ENCODE results near the gene SH2D1A. TPM values are rescaled to one million over a fixed set of nuclear protein-coding genes. Genes with fewer than 3 reads are reported as not detected.

SH2D1A gene
- total and polyA plus RNA-seq, 4 donors: 0.27 to 2.1 (median 0.65) TPM

DNA sequence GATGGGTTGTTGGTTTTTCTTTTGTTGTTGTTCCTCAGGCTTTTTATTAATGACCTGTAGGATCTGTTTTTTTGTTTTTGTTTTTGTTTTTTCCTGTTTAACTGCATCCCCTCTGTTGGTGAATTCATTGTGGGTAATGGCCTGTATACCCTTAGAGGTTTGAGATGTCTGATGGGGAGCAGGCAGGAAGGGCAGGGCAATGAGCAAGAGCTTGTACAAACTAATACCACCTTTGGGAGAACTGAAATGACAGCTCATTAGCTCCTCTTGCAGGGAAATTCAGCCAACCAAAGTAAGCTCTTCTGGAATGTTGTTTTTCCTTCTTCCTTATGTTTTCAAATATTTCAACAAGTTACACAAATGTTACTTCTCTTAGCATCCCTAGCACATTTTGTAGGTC, 23.4 kb downstream of the SH2D1A start:
- Histone ChIP-seq H3K9ac (ENCODE audit: low read depth in 1 of 2, low read length in 2 of 2) (no peak overlapping the region), H3K4me1 (ENCODE audit: control insufficient read depth in 4 of 4, insufficient read depth in 4 of 4, low read length in 3 of 4) (no peaks in the 10 kb centered on the region), H3K27ac (ENCODE audit: low read depth in 1 of 2, low read length in 2 of 2) (no peak overlapping the region), H3K36me3 (ENCODE audit: control insufficient read depth in 4 of 4, insufficient read depth in 3 of 4, low read depth in 1 of 4, low read length in 3 of 4) (no peaks in the 10 kb centered on the region), H3K27me3 (ENCODE audit: control insufficient read depth in 4 of 4, insufficient read depth in 4 of 4, low read length in 3 of 4) (no peaks in the 10 kb centered on the region), H3K9me3 (ENCODE audit: control insufficient read depth in 4 of 4, low read length in 3 of 4) (no peaks in the 10 kb centered on the region), H3K4me3 (ENCODE audit: low read depth in 1 of 3, low read length in 3 of 3) (no peak overlapping the region)
- no peak for DNase-seq (ENCODE audit: low spot score)
- no peak for TF ChIP-seq SP1 (IDR thresholded peaks at IDR 0.05)
- no peak for TF ChIP-seq JUND (IDR thresholded peaks at IDR 0.05)
- no peak for TF ChIP-seq NR2F2 (IDR thresholded peaks at IDR 0.05)

DNA sequence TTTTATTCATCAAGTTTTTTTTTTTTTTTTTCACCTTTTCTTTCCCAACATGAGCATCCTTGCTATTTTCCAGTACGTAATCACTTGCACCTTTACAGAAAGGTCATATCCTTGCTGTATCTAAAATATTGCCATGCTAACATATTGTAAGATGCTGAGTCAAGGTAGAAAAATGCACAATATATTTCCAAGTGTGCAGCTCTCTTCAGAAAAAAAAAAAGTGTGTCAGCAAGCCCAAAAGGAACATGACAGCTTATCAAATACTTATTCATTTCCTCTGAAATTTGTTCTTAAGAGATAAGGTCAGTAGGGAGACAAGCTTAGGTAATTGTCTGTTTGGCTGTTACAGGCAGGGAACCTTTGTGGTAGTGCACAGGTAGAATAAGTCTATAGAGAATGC, 27.0 kb downstream of the SH2D1A start:
- H3K9me3 ChIP-seq (ENCODE audit: control insufficient read depth in 4 of 4, low read length in 3 of 4): no peaks in the 10 kb centered on the region
- 68% methylated on average over 1 of the region's 1 CpG for WGBS
- no peaks in the 10 kb centered on the region for H3K36me3 ChIP-seq (ENCODE audit: control insufficient read depth in 4 of 4, insufficient read depth in 3 of 4, low read depth in 1 of 4, low read length in 3 of 4)
- H3K9ac ChIP-seq (ENCODE audit: low read depth in 1 of 2, low read length in 2 of 2): no peak overlapping the region
- TF ChIP-seq, protein P1, sequence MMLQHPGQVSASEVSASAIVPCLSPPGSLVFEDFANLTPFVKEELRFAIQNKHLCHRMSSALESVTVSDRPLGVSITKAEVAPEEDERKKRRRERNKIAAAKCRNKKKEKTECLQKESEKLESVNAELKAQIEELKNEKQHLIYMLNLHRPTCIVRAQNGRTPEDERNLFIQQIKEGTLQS (IDR thresholded peaks at IDR 0.05): no peak
- TF ChIP-seq EGR1 (IDR thresholded peaks at IDR 0.05; ENCODE audit: low read depth in 2 of 2) (no peak), FOXA1 (IDR thresholded peaks at IDR 0.05) (no peak), RAD21 (IDR thresholded peaks at IDR 0.05) (no peak), HNF4G (IDR thresholded peaks at IDR 0.05) (no peak), GABPA (IDR thresholded peaks at IDR 0.05 in 1 of 2, conservative IDR thresholded peaks at IDR 0.05 in 1 of 2) (no peak), RXRA (IDR thresholded peaks at IDR 0.05) (no peak), SP1 (IDR thresholded peaks at IDR 0.05) (no peak), HNF4A (conservative IDR thresholded peaks at IDR 0.05) (no peak), JUND (IDR thresholded peaks at IDR 0.05) (no peak), TAF1 (conservative IDR thresholded peaks at IDR 0.05) (no peak)
- TF ChIP-seq, protein P2, sequence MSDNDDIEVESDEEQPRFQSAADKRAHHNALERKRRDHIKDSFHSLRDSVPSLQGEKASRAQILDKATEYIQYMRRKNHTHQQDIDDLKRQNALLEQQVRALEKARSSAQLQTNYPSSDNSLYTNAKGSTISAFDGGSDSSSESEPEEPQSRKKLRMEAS (IDR thresholded peaks at IDR 0.05): no peak
- TF ChIP-seq, protein P3, sequence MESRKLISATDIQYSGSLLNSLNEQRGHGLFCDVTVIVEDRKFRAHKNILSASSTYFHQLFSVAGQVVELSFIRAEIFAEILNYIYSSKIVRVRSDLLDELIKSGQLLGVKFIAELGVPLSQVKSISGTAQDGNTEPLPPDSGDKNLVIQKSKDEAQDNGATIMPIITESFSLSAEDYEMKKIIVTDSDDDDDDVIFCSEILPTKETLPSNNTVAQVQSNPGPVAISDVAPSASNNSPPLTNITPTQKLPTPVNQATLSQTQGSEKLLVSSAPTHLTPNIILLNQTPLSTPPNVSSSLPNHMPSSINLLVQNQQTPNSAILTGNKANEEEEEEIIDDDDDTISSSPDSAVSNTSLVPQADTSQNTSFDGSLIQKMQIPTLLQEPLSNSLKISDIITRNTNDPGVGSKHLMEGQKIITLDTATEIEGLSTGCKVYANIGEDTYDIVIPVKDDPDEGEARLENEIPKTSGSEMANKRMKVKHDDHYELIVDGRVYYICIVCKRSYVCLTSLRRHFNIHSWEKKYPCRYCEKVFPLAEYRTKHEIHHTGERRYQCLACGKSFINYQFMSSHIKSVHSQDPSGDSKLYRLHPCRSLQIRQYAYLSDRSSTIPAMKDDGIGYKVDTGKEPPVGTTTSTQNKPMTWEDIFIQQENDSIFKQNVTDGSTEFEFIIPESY (IDR thresholded peaks at IDR 0.05): no peak
- TF ChIP-seq, protein P4, sequence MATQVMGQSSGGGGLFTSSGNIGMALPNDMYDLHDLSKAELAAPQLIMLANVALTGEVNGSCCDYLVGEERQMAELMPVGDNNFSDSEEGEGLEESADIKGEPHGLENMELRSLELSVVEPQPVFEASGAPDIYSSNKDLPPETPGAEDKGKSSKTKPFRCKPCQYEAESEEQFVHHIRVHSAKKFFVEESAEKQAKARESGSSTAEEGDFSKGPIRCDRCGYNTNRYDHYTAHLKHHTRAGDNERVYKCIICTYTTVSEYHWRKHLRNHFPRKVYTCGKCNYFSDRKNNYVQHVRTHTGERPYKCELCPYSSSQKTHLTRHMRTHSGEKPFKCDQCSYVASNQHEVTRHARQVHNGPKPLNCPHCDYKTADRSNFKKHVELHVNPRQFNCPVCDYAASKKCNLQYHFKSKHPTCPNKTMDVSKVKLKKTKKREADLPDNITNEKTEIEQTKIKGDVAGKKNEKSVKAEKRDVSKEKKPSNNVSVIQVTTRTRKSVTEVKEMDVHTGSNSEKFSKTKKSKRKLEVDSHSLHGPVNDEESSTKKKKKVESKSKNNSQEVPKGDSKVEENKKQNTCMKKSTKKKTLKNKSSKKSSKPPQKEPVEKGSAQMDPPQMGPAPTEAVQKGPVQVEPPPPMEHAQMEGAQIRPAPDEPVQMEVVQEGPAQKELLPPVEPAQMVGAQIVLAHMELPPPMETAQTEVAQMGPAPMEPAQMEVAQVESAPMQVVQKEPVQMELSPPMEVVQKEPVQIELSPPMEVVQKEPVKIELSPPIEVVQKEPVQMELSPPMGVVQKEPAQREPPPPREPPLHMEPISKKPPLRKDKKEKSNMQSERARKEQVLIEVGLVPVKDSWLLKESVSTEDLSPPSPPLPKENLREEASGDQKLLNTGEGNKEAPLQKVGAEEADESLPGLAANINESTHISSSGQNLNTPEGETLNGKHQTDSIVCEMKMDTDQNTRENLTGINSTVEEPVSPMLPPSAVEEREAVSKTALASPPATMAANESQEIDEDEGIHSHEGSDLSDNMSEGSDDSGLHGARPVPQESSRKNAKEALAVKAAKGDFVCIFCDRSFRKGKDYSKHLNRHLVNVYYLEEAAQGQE (IDR thresholded peaks at IDR 0.05): no peak
- TF ChIP-seq, protein P5, sequence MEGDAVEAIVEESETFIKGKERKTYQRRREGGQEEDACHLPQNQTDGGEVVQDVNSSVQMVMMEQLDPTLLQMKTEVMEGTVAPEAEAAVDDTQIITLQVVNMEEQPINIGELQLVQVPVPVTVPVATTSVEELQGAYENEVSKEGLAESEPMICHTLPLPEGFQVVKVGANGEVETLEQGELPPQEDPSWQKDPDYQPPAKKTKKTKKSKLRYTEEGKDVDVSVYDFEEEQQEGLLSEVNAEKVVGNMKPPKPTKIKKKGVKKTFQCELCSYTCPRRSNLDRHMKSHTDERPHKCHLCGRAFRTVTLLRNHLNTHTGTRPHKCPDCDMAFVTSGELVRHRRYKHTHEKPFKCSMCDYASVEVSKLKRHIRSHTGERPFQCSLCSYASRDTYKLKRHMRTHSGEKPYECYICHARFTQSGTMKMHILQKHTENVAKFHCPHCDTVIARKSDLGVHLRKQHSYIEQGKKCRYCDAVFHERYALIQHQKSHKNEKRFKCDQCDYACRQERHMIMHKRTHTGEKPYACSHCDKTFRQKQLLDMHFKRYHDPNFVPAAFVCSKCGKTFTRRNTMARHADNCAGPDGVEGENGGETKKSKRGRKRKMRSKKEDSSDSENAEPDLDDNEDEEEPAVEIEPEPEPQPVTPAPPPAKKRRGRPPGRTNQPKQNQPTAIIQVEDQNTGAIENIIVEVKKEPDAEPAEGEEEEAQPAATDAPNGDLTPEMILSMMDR (IDR thresholded peaks at IDR 0.05; ENCODE audit: low read depth, low read length, missing input control): no peak
- H3K4me3 ChIP-seq (ENCODE audit: low read depth in 1 of 3, low read length in 3 of 3): no peak overlapping the region
- H3K27ac ChIP-seq (ENCODE audit: low read depth in 1 of 2, low read length in 2 of 2): no peak overlapping the region
- no peaks in the 10 kb centered on the region for H3K27me3 ChIP-seq (ENCODE audit: control insufficient read depth in 4 of 4, insufficient read depth in 4 of 4, low read length in 3 of 4)
- no peak for DNase-seq (ENCODE audit: low spot score)
- H3K4me1 ChIP-seq (ENCODE audit: control insufficient read depth in 4 of 4, insufficient read depth in 4 of 4, low read length in 3 of 4): no peaks in the 10 kb centered on the region
